Measurements from ENCODE around the gene ZNF438. TPM values are rescaled to one million over a fixed set of nuclear protein-coding genes. Genes with fewer than 3 reads are reported as not detected.

The ZNF438 gene
- total RNA-seq, 1 experiment from 2014 or later = 2.0 TPM

- intact Hi-C loops (cut with micrococcal nuclease; ENCODE audit: unreplicated experiment) = no loop called here
- no TSS peak for BruUV-seq (replicated peaks)
- no peak overlapping the region for H3K27ac ChIP-seq (ENCODE audit: low read length)
- H3K4me3 ChIP-seq (ENCODE audit: low read depth in 2 of 2, low read length in 2 of 2) = no peak overlapping the region
- DNase-seq (ENCODE audit: low read depth, low spot score) (no peak), ATAC-seq (no peak)
- H3K4me1 ChIP-seq (ENCODE audit: control insufficient read depth, insufficient read depth, low read length) = no peaks in the 10 kb centered on the region
- POLR2A ChIA-PET = no interaction called here
- H3K27me3 ChIP-seq (ENCODE audit: control insufficient read depth, insufficient read depth, low read length) = no peaks in the 10 kb centered on the region
- in situ Hi-C loops (cut with HindIII; ENCODE audit: low pct_unique_long_range_greater_than_20kb, low sequenced_read_pairs) = no loop called here
- no peaks in the 10 kb centered on the region for H3K36me3 ChIP-seq (ENCODE audit: control insufficient read depth, insufficient read depth, low read length)
- H3K9me3 ChIP-seq (ENCODE audit: control insufficient read depth, insufficient read depth, low read depth, low read length) = no peaks in the 10 kb centered on the region
- CTCF ChIA-PET = no interaction called here
- TF ChIP-seq REST (IDR thresholded peaks at IDR 0.05; ENCODE audit: insufficient read depth in 1 of 2, low read depth in 2 of 2, low read length in 1 of 2) (no peak), SIN3A (IDR thresholded peaks at IDR 0.05; ENCODE audit: borderline replicate concordance, insufficient read depth, low read depth, low read length) (no peak), TCF7L2 (IDR thresholded peaks at IDR 0.05; ENCODE audit: low read depth, low read length) (no peak), POLR2AphosphoS5 (IDR thresholded peaks at IDR 0.05; ENCODE audit: low read depth, low read length) (no peak), CTCF (IDR thresholded peaks at IDR 0.05) (no peak)
Observed at GRCh38 chr10:30847199-30847598, 184.5 kb downstream of the ZNF438 start.

- no peak for TF ChIP-seq REST (IDR thresholded peaks at IDR 0.05; ENCODE audit: insufficient read depth in 1 of 2, low read depth in 2 of 2, low read length in 1 of 2)
- TF ChIP-seq CTCF (IDR thresholded peaks at IDR 0.05) = no peak
- TF ChIP-seq SIN3A (IDR thresholded peaks at IDR 0.05; ENCODE audit: borderline replicate concordance, insufficient read depth, low read depth, low read length) = no peak
- TF ChIP-seq POLR2AphosphoS5 (IDR thresholded peaks at IDR 0.05; ENCODE audit: low read depth, low read length) = no peak
- no peak for TF ChIP-seq TCF7L2 (IDR thresholded peaks at IDR 0.05; ENCODE audit: low read depth, low read length)
- ATAC-seq (no peak), DNase-seq (ENCODE audit: low read depth, low spot score) (no peak)
- Histone ChIP-seq H3K4me3 (ENCODE audit: low read depth in 2 of 2, low read length in 2 of 2) (no peak overlapping the region), H3K27me3 (ENCODE audit: control insufficient read depth, insufficient read depth, low read length) (no peaks in the 10 kb centered on the region), H3K4me1 (ENCODE audit: control insufficient read depth, insufficient read depth, low read length) (no peaks in the 10 kb centered on the region), H3K9me3 (ENCODE audit: control insufficient read depth, insufficient read depth, low read depth, low read length) (no peaks in the 10 kb centered on the region), H3K36me3 (ENCODE audit: control insufficient read depth, insufficient read depth, low read length) (no peaks in the 10 kb centered on the region), H3K27ac (ENCODE audit: low read length) (no peak overlapping the region)
- in situ Hi-C loops (cut with HindIII; ENCODE audit: low pct_unique_long_range_greater_than_20kb, low sequenced_read_pairs) (no loop called here), intact Hi-C loops (cut with micrococcal nuclease; ENCODE audit: unreplicated experiment) (no loop called here)
- ChIA-PET POLR2A (no interaction called here), CTCF (no interaction called here)
- BruUV-seq (replicated peaks) = no TSS peak
Observed at GRCh38 chr10:30846710-30847109, 185.0 kb downstream of the ZNF438 start.

Measured in Panc1 (cell line).